Measurements from ENCODE around the gene KRT81.

DNA sequence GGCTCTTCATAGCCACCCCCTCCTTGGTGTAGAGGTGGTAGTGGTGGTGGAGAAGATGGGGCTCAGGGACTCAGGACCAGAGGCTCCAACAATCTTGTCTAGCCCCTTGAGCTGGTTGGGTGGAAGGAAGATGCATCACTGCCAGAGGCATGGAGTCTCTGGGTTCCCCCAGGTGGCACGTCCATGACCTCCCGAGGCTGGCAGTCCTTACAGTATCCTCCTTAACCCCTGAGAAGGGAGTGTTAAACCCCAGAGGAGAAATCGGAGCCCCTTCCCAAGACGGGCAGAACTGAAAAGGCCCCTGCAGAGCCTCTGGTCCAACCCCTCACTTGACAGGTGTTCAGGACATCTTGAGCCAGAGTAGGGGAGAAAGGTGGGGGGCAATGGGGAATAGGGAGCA lies 20.8 kb upstream of the KRT81 start:
- TF ChIP-seq, protein P1, sequence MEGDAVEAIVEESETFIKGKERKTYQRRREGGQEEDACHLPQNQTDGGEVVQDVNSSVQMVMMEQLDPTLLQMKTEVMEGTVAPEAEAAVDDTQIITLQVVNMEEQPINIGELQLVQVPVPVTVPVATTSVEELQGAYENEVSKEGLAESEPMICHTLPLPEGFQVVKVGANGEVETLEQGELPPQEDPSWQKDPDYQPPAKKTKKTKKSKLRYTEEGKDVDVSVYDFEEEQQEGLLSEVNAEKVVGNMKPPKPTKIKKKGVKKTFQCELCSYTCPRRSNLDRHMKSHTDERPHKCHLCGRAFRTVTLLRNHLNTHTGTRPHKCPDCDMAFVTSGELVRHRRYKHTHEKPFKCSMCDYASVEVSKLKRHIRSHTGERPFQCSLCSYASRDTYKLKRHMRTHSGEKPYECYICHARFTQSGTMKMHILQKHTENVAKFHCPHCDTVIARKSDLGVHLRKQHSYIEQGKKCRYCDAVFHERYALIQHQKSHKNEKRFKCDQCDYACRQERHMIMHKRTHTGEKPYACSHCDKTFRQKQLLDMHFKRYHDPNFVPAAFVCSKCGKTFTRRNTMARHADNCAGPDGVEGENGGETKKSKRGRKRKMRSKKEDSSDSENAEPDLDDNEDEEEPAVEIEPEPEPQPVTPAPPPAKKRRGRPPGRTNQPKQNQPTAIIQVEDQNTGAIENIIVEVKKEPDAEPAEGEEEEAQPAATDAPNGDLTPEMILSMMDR (IDR thresholded peaks at IDR 0.05), result no peak
- TF ChIP-seq EZH2 (IDR thresholded peaks at IDR 0.05; ENCODE audit: borderline replicate concordance, insufficient read depth, low read depth, low read length, poor library complexity, severe bottlenecking), result no peak
